Left ventricle myocardium superior (tissue), 1 donor: ENCODE measurements around the gene ADGRA1. TPM values are rescaled to one million over a fixed set of nuclear protein-coding genes. Genes with fewer than 3 reads are reported as not detected.

Experiments
- ATAC-seq: fragments of 200-7000 bp; cut with Tn5 transposase; one replicate; pipeline ENCODE4 v1.9.1; 2020; ENCODE audit warnings: mild to moderate bottlenecking, moderate library complexity
- DNase-seq: peaks from one replicate; pipeline ENCODE4 v3.0.0-alpha.2; 2020
- intact Hi-C: fragments of 100-400 bp; cut with micrococcal nuclease; formaldehyde crosslinking; loops from one replicate; pipeline ENCODE4 v1.11.0; 2022
- total RNA-seq: library from RNA; stranded (reverse); fragmentation: NEBNext Ultra II Directional; extraction: Animal tissue kit (Norgen Biotek cat#: 25700); gene quantifications from one replicate; pipeline ENCODE4 v1.2.1, GENCODE V29; 2021
- donor health status: DM: no; HTN: yes; CAD: no; lungs with severe emphysema.

The ADGRA1 gene
- total RNA-seq, 1 donor from 2014 or later, result not detected

DNA sequence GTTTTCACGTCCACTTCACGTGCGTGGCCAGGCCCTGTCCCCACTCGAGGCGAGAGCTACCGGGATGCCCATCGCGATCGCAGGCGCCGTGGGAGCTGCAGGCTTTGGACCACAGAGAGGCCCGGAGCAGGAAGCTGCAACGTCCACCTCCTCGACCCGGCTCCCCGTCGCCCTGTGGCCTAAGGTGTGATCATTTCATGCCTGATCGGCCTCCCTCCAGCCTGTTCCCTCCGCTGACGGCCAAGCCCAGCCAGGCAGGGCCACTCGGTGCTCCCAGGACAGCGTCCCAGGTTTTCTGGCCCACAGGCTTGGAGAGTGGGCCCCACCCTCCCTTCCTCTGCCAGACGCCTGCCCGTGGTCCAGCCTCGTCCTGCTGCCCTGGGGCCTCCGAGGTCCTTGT, 91.9 kb downstream of the ADGRA1 start:
- DNase-seq, result no peak

DNA sequence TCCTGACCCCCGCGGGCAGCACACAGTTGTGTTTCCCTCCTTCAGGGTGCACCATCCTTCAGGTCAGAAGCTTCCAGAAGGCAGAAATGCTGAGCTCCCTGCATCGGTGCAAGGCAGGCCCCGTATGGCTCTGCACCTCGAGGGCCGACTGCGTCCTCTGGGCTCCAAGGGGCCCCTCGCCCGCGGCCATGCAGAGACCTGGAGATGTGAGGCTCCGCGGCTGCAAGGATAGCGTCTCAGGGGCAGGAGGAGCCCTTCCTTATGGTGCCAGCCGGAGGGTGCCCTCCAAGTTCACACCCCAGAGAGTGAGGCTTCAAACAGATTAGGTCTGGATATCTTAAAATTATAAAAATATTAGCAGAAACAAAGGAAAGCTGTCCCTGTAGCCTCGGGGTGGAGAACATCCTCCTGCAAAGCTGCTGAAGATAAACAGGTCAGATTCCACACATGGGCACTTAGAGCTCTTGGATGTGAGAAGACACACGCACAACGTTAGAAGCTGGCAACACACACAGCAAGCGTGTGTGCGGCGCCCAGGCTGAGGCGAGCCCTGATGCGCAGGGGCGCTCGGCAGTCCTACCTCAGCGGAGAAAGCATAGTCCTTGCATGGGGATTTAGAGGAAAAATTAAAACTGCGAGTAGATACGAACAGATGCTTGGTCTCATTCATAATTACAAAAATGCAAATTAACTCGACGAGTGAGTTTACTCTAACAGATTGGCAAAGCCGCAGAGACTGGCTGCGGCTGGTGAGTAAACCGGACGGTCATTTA, 92.7 kb downstream of the ADGRA1 start:
- no peak for ATAC-seq
- intact Hi-C loops, result no loop called here
- DNase-seq, result no peak

More for the DNA sequence above, 91.9 kb downstream of the ADGRA1 start:
- intact Hi-C loops, result no loop called here
- no peak for ATAC-seq

- intact Hi-C loops, result no loop called here
- no peak for DNase-seq
- ATAC-seq, result no peak
Observed at GRCh38 chr10:133180965-133181639, 93.4 kb downstream of the ADGRA1 start.

Other genes starting within 250 kb of the ADGRA1 start
- 1.5 TPM for gene CFAP46, start 145.4 kb upstream of the ADGRA1 start, total RNA-seq
- 0.20 TPM for gene KNDC1, start 72.3 kb downstream of the ADGRA1 start, total RNA-seq
- not detected for gene UTF1, start 142.3 kb downstream of the ADGRA1 start, total RNA-seq
- gene VENTX, start 149.9 kb downstream of the ADGRA1 start, total RNA-seq, result 0.99 TPM
- 2.4 TPM for gene ADAM8, start 188.9 kb downstream of the ADGRA1 start, total RNA-seq
- 42.6 TPM for gene TUBGCP2, start 220.9 kb downstream of the ADGRA1 start, total RNA-seq
- 45.1 TPM for gene ZNF511, start 221.0 kb downstream of the ADGRA1 start, total RNA-seq
- gene CALY, start 249.0 kb downstream of the ADGRA1 start, total RNA-seq, result not detected